HG03571 (cell line): ENCODE measurements around the gene PCYT2.
A peak's percentile ranks its signal among the peaks of the same experiment; 100 is the strongest.
"Not testable (repeated sequence)": the region's sequence is repeated elsewhere in the genome, so short reads cannot be mapped to it uniquely, and the experiment has no call there.

Experiments used
- ATAC-seq: cut with Tn5 transposase; IDR thresholded peaks from one replicate; pipeline ENCODE4 v1.9.1; 2021; ENCODE audit not compliant: unreplicated experiment

Gene PCYT2

GRCh38 chr17:81911277-81911961 is at the start of gene PCYT2:
Gene PCYT2 (minus strand): TSS chr17:81911399. CDS start chr17:81911355, 44 bp downstream.
- ATAC-seq, result peak; percentile 55

GRCh38 chr17:81960130-81960958 is 49.1 kb upstream of the PCYT2 start:
- no peak for ATAC-seq

- ATAC-seq, result no peak
Measured at GRCh38 chr17:81959362-81960129, 48.3 kb upstream of the PCYT2 start.

- ATAC-seq, result no peak
Measured at GRCh38 chr17:81958633-81959342, 47.6 kb upstream of the PCYT2 start.

GRCh38 chr17:81957691-81958432 is 46.7 kb upstream of the PCYT2 start:
- ATAC-seq, result no peak

GRCh38 chr17:81956607-81957589 is 45.7 kb upstream of the PCYT2 start:
- ATAC-seq, result no peak

GRCh38 chr17:81955756-81956544 is 44.8 kb upstream of the PCYT2 start:
- no peak for ATAC-seq

- ATAC-seq, result no peak
Measured at GRCh38 chr17:81955058-81955681, 44.0 kb upstream of the PCYT2 start.

- ATAC-seq, result no peak
Measured at GRCh38 chr17:81954131-81955057, 43.2 kb upstream of the PCYT2 start.

- ATAC-seq, result not testable (repeated sequence)
Measured at GRCh38 chr17:81953443-81953842, 42.2 kb upstream of the PCYT2 start.

GRCh38 chr17:81952792-81953228 is 41.6 kb upstream of the PCYT2 start:
- no peak for ATAC-seq

GRCh38 chr17:81951785-81952684 is 40.8 kb upstream of the PCYT2 start:
- ATAC-seq, result no peak

GRCh38 chr17:81950501-81950900 is 39.3 kb upstream of the PCYT2 start:
- no peak for ATAC-seq

- ATAC-seq, result no peak
Measured at GRCh38 chr17:81948635-81949378, 37.6 kb upstream of the PCYT2 start.

- no peak for ATAC-seq
Measured at GRCh38 chr17:81947189-81947588, 36.0 kb upstream of the PCYT2 start, which contains the start of gene MYADML2. Gene MYADML2 (minus strand): TSS chr17:81947233. CDS start chr17:81941741, 5,492 bp downstream.
